Mesothelial cell of epicardium (in vitro differentiated cells): ENCODE data around the gene TTI1. TPM values are rescaled to one million over a fixed set of nuclear protein-coding genes. Genes with fewer than 3 reads are reported as not detected.
A peak's percentile ranks its signal among the peaks of the same experiment; 100 is the strongest.

Experiments used
- DNase-seq, 2 experiments: peaks; one replicate each; pipeline ENCODE4 v3.0.0; 2021; ENCODE audit warnings: low spot score in 2 of 2; ENCODE audit not compliant: unreplicated experiment in 2 of 2
- H3K27ac Mint-ChIP-seq: 2 replicates; pipeline ENCODE4 v1.8.0; 2021; ENCODE audit warnings: mixed read lengths
- H3K27me3 Mint-ChIP-seq: 2 replicates; pipeline ENCODE4 v1.8.0; 2021; ENCODE audit warnings: low read depth, mixed read lengths
- H3K36me3 Mint-ChIP-seq: 2 replicates; pipeline ENCODE4 v1.8.0; 2021; ENCODE audit warnings: mixed read lengths
- H3K4me1 Mint-ChIP-seq: 2 replicates; pipeline ENCODE4 v1.8.0; 2021; ENCODE audit warnings: mixed read lengths
- H3K4me3 Mint-ChIP-seq: 2 replicates; pipeline ENCODE4 v1.8.0; 2021; ENCODE audit warnings: mild to moderate bottlenecking, moderate library complexity, mixed read lengths
- H3K9me3 Mint-ChIP-seq: 2 replicates; pipeline ENCODE4 v1.8.0; 2021; ENCODE audit warnings: mixed read lengths
- CTCF ChIP-seq: fragments of 200-600 bp; sonication (generic); IDR thresholded peaks from one replicate; pipeline ENCODE4 v1.5.0; 2021; ENCODE audit warnings: antibody characterized with exemption; ENCODE audit not compliant: unreplicated experiment
- total RNA-seq: library from RNA; stranded (reverse); gene quantifications from 3 replicates; pipeline ENCODE4 v1.2.1, GENCODE V29; 2021

The TTI1 gene
- total RNA-seq, 1 donor from 2014 or later = 33.2 TPM

- DNase-seq = no peak
- peak overlapping the region; percentile 31 for H3K27ac Mint-ChIP-seq
- H3K9me3 Mint-ChIP-seq = peaks cover 21% of the 10 kb centered on the region
- peaks cover 29% of the 10 kb centered on the region for H3K4me1 Mint-ChIP-seq
- H3K27me3 Mint-ChIP-seq = no peaks in the 10 kb centered on the region
- TF ChIP-seq CTCF = no peak
- H3K4me3 Mint-ChIP-seq = no peak overlapping the region
- peaks cover 46% of the 10 kb centered on the region for H3K36me3 Mint-ChIP-seq
Measured at GRCh38 chr20:38076548-38076947, 43.3 kb upstream of the TTI1 start.

- H3K36me3 Mint-ChIP-seq = peaks cover 46% of the 10 kb centered on the region
- no peak for TF ChIP-seq CTCF
- DNase-seq = no peak
- peaks cover 29% of the 10 kb centered on the region for H3K4me1 Mint-ChIP-seq
- H3K27me3 Mint-ChIP-seq = no peaks in the 10 kb centered on the region
- peak overlapping the region; percentile 70 for H3K27ac Mint-ChIP-seq
- no peak overlapping the region for H3K4me3 Mint-ChIP-seq
- H3K9me3 Mint-ChIP-seq = peaks cover 19% of the 10 kb centered on the region
Measured at GRCh38 chr20:38075161-38075998, 42.1 kb upstream of the TTI1 start.

GRCh38 chr20:38073307-38074071 lies 40.2 kb upstream of the TTI1 start:
- Mint-ChIP-seq H3K9me3 (peaks cover 8% of the 10 kb centered on the region), H3K4me3 (no peak overlapping the region), H3K36me3 (peaks cover 42% of the 10 kb centered on the region), H3K27ac (peak overlapping the region; percentile 62), H3K4me1 (peaks cover 29% of the 10 kb centered on the region), H3K27me3 (no peaks in the 10 kb centered on the region)
- no peak for DNase-seq
- TF ChIP-seq CTCF = peak; percentile 73

GRCh38 chr20:38072898-38073297 lies 39.6 kb upstream of the TTI1 start:
- DNase-seq = no peak
- Mint-ChIP-seq H3K4me3 (no peak overlapping the region), H3K9me3 (peaks cover 8% of the 10 kb centered on the region), H3K27ac (peak overlapping the region; percentile 62), H3K4me1 (peaks cover 29% of the 10 kb centered on the region), H3K36me3 (peaks cover 40% of the 10 kb centered on the region), H3K27me3 (no peaks in the 10 kb centered on the region)
- TF ChIP-seq CTCF = no peak

GRCh38 chr20:38067717-38068365 lies 34.6 kb upstream of the TTI1 start:
- DNase-seq = no peak
- Mint-ChIP-seq H3K4me3 (no peak overlapping the region), H3K9me3 (peaks cover 8% of the 10 kb centered on the region), H3K36me3 (peaks cover 62% of the 10 kb centered on the region), H3K27ac (no peak overlapping the region), H3K27me3 (no peaks in the 10 kb centered on the region), H3K4me1 (peaks cover 5% of the 10 kb centered on the region)
- no peak for TF ChIP-seq CTCF
